Measurements from ENCODE around the gene PIK3CB.

Gene PIK3CB

GRCh38 chr3:138608322-138609135 is 226.2 kb downstream of the PIK3CB start, which contains the start of gene FAIM:
FAIM (plus strand) TSS chr3:138608771; CDS start chr3:138619727, 10,956 bp downstream.
- DNase-seq = peak; percentile 61 to 82 (median 71)

GRCh38 chr3:138604106-138604595 is 230.6 kb downstream of the PIK3CB start:
- DNase-seq = peak; percentile 20 to 56 (median 52)
